Measurements from ENCODE around the gene BBS9.

BBS9 gene

GRCh38 chr7:33128631-33128989, 754 bp upstream of the BBS9 start:
- DNase-seq, result no peak

DNA sequence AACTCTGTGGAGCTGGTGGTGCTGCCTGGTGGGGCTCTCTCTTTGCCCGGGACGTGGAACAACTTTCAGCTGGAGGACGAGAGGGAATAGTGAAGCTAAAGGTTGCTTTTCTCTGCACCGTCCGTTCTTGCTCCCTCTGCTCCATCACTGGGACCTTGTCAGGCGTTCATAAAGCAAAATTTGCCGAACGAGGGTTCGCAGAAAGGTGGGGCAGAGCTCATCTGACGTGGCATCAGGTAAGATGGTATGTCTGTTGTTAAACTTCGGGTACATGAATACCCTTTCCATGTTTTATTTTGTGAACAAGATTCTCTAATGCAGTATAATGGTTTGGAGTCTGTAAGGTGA, 416 bp downstream of the BBS9 start:
- DNase-seq, result no peak

GRCh38 chr7:33130184-33130583, 820 bp downstream of the BBS9 start:
- DNase-seq, result no peak

DNA sequence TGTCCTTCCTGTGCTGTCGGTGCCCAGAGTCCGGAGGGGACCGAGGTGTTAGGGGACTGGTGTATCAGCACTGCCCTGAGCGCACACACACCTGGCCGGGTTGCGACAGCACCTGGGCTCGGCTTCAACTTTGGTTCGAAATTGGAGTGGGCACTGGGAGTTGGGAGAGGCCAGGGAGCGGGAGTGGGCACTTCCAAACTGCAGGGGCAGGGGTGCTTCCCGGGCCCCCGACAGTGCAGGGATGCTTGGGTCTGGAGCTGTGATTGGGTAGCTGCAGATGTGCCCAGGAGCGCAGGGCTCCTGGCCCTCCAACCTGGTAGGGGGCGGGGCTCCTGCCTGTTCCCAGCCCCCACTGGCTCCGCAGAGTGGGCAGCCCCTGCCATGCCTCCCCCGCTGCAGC, 7.7 kb downstream of the BBS9 start:
- DNase-seq, result no peak

- DNase-seq, result no peak
Observed at GRCh38 chr7:33142585-33142984, 13.2 kb downstream of the BBS9 start.

- DNase-seq, result no peak
Observed at GRCh38 chr7:33143996-33144718, 14.8 kb downstream of the BBS9 start.

DNA sequence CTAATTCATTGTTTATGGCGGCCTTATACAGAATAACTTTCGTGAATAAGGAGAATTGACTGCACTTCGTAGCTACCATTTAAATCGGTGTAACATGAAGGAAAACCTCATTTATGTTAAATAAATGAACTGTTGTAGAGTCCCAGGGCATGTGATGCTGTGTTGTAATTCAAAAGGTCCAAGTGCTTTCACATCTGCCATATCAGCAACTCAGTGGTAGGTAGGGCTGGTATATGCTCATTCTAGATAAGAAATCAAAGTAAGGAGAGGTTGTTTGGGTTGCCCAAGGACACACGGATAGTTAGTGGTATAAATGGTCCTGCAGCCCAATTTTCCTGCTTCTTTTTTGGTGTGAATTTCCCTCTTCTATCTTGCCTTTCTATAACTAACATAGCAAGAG, 15.8 kb downstream of the BBS9 start:
- DNase-seq, result no peak

DNA sequence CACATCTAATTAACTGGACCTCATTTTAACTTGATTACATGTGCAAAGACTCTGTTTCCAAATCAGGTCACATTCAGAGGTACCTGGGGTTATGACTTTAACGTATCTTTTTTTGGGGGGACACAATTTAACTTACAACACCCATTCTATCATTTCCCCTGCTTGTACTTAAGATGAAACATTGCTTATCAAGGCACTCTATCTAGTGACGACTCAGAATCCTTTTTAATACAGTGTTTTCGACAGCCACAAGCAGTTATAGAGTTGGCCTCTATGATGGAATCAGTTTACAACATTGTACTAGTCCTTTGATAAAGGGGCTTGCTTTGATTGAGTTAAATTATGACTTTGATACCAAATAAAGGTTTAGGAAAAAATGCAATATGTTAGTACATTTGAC, 22.7 kb downstream of the BBS9 start:
- no peak for DNase-seq

DNA sequence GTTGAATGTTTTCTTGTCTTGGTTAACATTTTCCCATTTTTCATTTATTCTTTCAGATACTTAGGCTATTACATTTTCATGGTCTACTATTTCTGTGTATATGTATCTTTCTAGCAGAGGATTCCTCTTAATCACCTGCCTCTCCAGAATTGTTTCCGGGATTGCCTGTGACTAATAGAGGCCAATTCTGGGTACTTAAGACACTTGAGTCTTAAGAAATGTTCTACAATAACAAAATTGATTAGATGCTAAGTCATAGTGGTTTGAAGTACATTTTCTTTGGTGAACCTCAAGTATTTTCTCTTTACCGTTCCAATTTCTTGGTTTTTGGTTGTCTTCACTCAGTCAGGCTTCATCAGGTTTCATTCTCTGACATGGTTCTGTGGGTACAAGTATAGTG, 26.4 kb downstream of the BBS9 start:
- no peak for DNase-seq

- no peak for DNase-seq
Observed at GRCh38 chr7:33156441-33156840, 27.1 kb downstream of the BBS9 start.

DNA sequence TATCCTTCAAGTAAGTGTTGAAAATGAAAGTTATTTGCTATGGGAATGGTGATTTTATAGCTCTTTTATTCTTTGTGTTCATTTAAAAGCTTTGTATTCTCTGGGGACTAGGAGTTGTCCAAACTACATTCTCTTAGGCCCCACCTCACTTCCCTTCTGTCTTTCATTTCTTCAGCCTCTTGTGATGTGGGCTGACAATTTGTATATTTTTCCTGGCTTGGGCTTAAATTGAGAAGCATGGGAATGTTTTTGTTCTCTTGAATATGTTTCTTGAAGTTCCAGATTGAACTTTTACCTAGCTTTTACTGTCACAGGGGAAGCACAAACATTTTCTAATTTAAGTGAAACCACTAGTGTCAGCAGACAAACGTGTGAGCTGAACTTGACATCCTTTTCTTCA, 27.9 kb downstream of the BBS9 start:
- no peak for DNase-seq

DNA sequence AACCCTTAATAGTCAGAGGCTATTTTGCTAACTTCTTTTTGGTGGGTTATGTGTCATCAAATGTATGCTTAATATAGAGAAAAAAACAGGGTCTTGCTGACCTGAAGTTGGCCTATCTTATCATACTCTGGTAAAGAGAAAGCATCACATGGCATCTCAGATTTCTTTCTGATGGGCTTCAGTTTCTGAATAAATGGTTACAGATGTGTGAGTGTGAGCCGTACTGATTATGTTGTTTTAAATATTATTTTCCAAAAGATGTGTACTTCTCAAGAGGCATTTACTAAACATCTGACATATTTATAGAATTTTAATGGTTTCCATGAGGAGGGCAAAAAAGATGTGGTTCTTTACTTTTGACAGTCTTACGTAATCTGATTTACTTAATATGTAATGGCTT, 28.4 kb downstream of the BBS9 start:
- DNase-seq, result no peak

DNA sequence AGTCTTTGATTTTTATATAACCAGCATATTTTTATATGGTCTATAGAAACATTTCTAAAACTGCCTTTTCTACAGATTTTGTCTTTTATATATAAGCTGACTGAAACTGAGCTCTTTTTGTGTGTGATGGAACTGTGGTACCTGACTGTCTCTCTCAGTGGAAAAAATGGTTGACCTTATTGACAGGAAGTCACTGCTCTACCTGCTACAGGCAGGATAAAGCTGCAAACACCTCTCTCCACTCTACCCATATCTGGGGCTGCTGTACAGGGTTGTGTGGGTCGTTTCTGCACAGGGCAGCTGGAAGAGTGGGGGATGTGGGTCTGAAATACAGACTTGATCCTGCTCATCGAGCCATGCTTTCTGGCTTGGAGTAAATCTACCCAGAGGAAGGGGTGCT, 48.5 kb downstream of the BBS9 start:
- DNase-seq, result no peak

DNA sequence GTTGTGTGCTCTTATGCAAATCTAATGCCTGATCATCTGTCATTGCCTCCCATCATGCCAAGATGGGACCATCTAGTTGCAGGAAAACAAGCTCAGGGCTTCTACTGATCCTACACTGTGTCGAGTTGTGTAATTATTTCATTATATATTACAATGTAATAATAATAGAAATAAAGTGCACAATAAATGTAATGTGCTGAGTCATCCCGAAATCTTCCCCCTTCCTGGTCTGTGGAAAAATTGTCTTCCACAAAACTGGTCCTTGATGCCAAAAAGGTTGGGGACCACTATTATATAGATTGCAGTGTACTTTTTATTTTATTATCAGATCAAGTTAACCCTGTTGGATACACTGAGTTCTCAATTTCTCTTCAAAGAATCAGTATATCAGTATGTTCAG, 50.2 kb downstream of the BBS9 start:
- no peak for DNase-seq

DNA sequence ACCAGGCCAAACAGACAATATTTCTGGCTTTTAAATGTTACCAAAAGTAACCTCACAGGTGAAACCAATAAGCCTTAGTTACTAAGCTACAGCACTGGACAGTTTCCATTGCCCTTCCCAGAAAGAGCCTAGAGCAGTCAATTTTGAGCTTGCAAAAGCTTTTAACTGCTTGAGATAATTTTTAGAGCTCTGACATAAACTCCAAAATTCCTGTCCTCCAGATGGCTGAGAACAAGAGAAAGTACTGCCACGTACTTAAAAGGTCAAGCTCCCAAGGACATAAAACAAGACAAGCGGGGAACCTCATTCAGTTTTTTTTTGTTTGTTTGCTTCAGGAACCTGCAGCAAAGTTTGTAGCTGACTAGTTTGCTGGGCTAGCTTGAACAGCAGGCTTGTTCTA, 54.1 kb downstream of the BBS9 start:
- DNase-seq, result no peak

DNA sequence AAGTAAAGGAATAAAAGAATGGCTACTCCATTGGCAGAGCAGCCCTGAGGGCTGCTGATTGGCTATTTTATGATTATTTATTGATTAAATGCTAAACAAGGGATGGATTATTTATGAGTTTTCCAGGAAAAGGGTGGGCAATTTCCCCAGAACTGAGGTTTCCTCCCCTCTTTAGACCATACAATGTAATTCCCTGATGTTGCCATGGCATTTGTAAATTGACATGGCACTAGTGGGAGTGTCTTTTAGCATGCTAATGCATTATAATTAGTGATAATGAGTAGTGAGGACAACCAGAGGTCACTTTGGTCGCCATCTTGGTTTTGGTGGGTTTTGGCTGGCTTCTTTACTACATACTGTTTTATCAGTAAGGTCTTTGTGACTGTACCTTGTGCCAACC, 55.5 kb downstream of the BBS9 start:
- no peak for DNase-seq

DNA sequence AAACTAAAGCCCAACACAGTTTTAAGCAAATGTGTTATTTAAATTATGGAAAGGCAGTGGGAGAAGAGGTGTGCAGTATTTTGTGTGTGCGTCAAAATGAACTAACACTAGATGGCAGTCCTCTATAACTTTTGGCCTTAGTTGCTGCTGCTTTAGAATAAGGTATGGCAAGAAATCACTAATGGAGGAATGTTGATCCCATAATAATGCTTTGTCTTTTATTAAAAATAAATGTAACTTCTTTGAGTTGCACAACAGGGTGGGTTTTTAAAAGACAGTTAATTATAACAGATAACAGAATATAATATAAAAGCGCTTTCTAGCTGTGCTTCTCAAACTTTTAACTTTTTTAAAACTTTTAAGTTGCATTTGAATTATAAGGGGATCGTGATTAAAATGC, 56.4 kb downstream of the BBS9 start:
- no peak for DNase-seq

- DNase-seq, result no peak
Observed at GRCh38 chr7:33186192-33186591, 56.8 kb downstream of the BBS9 start.

- no peak for DNase-seq
Observed at GRCh38 chr7:33190688-33191304, 61.4 kb downstream of the BBS9 start.

- DNase-seq, result peak in 1 of 4 experiments; percentile 2
Observed at GRCh38 chr7:33191340-33191739, 62.0 kb downstream of the BBS9 start.

GRCh38 chr7:33192695-33193291, 63.4 kb downstream of the BBS9 start:
- no peak for DNase-seq

- DNase-seq, result no peak
Observed at GRCh38 chr7:33193308-33193864, 64.0 kb downstream of the BBS9 start.

GRCh38 chr7:33195264-33195663, 65.9 kb downstream of the BBS9 start:
- no peak for DNase-seq

GRCh38 chr7:33196221-33196620, 66.9 kb downstream of the BBS9 start:
- DNase-seq, result no peak

DNA sequence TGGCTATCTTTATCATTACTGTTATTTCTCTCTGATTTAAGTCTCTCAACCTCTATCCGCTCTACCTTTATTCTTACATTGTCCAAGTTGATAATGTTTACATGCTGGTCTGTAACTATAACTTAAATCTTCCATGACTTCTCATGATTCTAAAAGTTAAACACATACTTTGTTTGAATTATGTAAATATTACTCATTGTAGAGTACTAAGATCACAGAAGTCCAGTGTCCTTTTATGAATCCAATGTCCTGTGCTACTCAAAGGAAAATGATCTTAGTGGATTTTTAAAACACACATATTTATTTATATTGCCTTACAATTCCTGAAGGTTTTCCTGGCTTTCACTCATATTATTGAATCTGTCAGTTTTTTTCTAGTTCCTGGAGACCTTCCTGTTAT, 70.9 kb downstream of the BBS9 start:
- DNase-seq, result no peak

Measured in activated CD4-positive, CD25-positive, alpha-beta regulatory T cell (primary cell).